ENCODE results near the gene B3GNT5. TPM values are rescaled to one million over a fixed set of nuclear protein-coding genes. Genes with fewer than 3 reads are reported as not detected.
A peak's percentile ranks its signal among the peaks of the same experiment; 100 is the strongest.

B3GNT5 gene
- total RNA-seq, 1 experiment from 2014 or later: 22.5 TPM

DNA sequence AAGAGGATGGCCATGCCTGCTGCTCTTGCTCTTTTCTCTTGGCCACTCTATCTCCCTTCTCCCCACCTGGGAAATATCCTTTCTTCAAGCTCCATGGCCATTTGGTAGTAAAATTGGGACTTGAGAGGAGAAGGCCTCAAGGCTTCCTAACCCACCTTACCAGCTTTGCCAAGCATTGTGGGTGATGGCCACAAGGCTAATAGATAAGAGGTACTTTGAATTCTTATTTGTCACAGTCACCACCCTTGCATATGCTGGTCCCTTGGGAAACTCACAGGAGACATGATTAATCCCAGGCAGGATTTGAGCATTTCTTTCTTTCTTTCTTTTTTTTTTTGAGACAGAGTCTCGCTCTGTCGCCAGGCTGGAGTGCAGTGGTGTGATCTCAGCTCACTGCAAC lies 37.2 kb downstream of the B3GNT5 start:
- DNase-seq (ENCODE audit: low read depth): no peak

DNA sequence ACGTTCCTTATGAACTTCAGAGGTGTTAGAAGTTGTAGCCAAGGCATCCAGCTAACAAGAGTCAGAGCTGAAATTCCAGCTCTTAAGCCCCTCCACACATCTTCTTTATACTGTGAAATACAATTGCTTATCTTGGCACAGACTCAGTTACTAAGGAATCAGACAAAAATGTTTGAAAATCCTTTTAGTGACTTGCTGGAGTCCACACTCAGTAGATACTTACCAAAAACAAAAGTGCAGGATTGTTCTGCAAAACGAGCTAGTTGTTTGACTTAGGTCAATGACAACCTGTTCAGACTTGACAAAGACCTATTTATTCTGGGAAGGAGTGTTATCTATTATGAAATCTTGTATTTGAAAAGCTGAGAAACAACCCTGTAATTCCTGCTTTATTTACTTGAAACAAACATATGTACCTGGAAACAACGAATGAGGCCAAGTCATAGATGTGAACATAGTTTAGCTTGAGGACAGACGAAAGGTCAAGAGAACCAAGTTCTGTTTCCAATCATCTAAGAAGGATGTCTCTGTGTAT lies 38.5 kb downstream of the B3GNT5 start:
- DNase-seq (ENCODE audit: low read depth): no peak

DNA sequence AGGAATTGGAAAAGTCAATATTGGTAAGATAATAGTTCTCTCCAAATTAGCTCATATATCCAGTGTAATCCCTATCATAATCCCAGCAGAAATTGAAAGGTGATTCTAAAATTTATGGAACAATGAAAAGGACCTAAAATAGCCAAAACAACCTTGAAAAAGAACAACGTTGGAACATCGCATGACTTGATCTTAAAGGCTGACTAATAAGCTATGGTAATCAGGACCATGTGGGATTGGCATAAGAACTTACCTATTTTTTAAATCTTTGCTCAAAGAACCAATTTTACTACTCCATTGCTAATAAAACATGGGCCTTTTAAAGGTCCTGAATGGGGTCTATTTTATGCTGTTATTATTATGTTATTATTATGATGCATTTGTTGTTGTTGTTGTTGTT lies 40.9 kb downstream of the B3GNT5 start:
- no peak for DNase-seq (ENCODE audit: low read depth)

DNA sequence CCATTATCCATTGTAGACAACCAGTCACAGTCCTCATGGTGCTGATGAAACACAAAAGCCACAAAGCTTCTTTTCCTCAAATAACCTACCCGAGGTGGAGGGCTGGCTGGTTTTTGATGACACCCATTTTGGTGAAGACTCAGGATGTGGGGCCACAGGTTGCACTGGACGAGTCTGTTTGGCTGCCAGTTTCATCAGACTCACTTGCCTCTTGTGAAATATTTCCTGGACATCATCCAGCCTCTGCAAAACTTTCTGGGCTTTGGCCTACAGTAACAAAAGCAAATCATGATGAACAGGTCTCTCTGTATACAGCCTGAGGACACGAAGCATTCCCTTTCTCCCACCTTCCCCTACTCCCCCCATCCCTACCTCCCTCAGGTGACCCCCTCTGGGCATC lies 42.2 kb downstream of the B3GNT5 start:
- peak; percentile 82 for DNase-seq (ENCODE audit: low read depth)

DNA sequence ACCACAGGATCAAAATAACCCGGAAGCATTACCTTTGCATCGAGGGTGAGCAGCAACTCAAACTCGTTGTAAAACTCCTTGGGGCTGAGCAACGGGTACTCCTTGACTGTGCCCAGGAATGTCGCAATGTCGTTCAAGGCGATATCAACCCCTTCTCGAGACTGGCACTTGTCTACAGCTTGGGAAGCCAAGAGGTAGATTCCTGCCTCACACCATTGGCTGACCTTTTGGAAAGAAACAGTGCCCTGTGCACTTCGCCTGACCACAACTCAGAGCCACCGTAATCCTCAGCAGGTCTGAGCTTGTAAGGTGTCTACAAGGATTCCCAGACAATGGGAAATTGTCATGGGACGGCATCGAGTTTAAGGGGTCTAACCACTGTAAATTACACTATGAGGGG lies 43.9 kb downstream of the B3GNT5 start:
- DNase-seq (ENCODE audit: low read depth): no peak

DNA sequence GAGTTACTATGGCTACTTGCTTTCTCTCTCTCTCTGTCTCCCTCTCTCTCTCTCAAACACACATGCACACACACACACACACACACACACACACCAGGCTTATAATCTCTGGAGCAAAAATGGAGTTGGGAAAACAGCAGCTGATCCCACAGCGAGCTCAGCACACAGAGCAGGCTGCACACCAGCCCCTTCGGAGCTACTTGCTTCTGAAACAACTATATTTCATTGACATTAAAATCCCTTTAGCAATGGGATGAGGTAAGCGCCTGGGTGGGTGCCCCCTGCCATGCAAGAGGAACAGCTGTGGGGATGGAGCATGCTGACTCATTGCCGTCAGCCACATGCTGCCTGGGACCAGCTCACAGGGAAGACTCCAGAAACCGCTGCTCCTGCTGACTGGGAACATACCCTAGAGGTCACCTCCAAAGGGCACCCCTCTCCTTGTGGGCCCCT lies 45.7 kb downstream of the B3GNT5 start:
- peak; percentile 96 for DNase-seq (ENCODE audit: low read depth)

DNA sequence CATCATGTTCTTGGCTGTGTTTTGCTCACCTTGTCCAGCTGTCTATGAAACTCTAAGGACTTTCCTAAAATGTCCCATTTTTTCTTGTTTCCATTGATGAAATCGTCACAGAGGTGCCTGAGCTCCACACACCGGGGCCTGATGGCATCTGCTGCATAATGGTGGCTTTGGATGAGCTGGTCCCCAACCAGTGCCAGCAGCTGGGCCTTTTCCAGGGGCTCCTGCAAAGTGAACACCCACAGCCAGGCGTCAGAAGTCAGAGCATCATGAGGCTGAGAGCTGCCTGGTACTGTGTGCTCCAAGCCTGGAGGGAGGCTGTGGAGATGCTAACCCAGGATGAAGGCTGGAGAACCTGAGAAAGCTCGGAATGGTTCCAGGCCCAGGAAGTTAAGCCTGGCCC lies 46.9 kb downstream of the B3GNT5 start:
- DNase-seq (ENCODE audit: low read depth): no peak

DNA sequence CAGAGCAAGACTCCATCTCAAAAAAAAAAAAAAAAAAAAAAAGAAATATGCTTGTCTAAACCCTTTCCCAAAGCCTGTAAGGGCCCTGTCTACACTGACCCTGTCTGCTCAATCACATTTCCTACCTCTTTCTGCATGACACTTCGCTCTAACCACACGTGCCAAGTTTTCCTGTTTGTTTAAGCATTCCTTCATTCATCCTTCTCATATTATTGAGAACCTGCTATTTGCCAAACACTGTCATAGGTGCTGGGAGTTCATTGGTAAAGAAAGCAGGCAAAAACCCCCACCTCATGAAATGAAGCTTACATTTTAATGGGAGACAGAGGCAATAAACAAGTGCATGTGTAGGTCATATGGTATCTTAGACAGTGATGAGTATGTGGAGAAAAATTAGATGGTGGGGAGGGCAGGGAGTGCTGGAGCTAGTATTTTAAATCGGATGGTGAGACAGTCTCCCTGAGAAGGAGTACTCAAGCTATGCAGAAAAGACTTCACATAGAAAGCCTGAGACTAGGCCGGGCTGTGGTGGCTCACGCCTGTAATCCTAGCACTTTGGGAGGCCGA lies 48.0 kb downstream of the B3GNT5 start:
- peak; percentile 42 for DNase-seq (ENCODE audit: low read depth)

DNA sequence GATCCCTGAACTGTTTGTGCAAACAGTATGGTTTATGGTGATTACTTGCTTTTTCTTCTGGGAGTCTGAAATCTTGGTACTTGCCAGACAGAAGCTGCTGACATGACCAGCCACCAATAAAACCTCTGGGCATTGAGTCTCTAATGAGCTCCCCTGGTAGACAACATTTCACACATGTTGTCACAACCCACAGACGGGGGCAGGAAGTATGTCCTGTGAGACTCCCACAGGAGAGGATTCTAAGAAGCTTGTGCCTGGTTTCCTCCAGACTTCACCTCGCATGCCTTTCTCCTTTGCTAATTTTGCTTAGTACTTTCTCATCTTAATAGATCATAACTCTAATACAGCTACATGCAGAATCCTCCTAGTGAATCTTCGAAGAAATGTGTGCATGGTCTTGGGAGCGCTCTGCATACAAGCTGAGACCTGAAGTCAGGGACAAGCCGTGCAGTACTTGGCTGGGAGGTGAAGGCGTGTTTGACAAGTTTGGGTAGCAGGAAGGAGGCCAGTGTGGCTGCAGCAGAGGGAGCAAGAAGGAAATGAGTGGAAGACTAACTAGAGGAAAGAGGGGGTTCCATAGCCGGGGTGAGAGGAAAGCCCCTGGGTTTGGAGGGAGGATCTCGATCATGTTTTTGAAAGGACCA lies 49.0 kb downstream of the B3GNT5 start:
- DNase-seq (ENCODE audit: low read depth): no peak

DNA sequence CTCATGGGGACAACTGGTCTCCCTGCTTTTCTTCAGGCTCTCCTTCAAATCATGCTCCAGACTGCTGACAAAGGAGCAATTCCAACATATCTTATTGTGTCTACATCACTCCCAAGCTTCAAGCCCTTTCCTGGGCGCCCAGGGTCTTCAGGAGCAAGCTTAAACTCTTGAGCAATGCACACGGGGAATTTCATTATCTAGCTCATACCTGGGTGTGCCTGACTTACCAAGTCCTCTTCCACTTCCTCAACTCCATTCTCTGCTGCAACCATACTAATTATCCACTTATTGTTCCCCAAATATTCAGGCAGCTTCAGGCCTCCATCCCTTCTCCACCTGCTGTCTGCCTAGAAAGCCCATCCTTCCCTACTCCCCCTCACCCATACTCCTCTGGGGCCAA lies 50.6 kb downstream of the B3GNT5 start:
- no peak for DNase-seq (ENCODE audit: low read depth)

DNA sequence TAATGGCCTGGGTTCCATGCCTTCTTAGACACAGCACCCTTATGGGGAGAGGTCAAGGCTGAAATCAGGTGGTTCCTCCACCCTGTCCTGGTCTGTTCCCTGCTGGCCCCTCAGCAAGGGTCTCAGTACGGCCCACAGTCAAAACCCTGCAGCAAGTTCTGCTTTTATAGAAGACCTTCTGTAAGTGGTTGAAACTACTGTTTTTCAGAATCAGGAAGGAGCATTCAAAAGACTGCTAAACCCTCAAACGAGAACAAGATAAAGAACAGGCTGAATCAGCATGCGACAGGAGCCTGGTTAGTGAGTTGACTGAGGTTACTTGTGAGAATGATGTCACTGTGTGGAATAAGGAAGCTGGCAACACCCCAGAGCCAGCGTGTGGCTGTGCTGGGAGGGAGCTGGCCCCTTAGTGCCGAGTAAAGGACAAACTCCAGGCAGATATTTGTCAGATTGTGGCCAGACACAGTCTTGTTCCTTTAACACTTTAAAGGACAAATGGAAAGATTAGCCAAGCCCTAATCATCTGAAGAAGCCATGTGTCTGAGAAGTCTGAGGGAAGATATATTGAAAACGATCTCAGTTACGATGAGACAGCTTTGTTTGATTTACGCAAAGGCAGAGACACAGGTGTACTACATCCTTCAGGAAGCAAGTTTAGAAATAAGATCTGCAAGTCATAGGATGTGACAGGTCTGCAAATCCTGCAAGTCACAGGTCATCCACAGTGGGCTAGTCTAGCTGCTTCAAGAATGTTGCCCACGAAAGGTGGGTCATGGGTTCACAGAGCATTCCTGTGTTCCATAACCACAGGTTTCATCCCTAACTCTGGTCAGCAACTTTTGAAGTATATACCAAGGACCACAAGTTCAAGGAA lies 54.0 kb downstream of the B3GNT5 start:
- peak; percentile 83 for DNase-seq (ENCODE audit: low read depth)

DNA sequence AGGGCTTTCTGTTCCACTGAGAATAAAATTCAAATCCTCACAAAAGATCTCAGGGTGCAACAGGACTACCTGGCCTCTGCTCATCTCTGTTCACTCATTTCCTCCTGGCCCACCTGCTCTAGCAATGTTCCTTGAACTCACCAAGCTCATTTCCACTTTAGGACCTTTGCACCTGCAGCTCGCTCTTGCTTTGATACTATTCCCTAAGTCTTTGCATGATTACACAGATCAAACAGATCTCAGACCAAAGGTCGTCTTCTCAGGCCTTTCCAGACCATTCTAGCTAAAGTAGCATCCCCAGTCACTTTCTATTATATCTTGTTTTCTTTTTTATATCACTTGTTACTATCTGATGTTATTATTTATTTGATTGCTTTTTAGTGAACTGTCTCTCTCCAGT lies 54.7 kb downstream of the B3GNT5 start:
- no peak for DNase-seq (ENCODE audit: low read depth)

DNA sequence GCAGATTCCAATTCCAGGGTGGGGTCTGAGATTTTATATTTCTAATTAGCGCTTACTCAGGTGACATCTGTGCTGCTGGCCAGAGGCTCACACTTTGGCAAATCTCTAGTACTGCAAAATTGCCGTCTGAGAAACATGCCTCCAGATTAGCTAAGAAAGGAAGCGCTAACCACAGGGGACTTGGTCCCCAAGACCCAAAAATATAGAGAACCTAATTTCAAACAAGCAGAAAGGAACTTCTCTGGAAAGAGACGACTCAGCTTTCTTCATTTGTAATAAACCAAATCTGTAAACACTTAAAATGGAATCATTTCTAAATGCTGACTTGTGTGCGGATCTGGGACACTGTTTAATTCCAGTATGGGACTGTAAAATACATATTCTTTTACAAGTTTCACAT lies 55.7 kb downstream of the B3GNT5 start:
- no peak for DNase-seq (ENCODE audit: low read depth)

DNA sequence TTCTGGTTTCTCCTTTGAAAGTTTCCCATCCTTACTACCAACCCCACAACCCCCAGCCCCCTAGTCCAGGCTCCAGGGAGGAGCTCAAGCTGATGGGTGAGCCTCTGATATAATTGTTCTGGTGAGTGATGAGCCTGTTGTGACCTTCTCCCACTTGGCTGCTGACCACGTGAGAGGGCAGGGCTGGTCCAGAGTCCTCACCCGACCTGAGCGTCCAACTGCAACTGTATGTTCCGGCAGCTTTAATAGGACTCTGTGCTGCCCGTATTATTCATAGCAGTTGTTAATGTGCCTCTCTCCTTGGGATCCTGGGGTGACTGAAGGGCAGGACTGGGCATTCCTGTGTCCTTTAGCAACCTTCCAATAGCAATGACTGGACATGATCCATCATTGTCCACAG lies 56.2 kb downstream of the B3GNT5 start:
- no peak for DNase-seq (ENCODE audit: low read depth)

DNA sequence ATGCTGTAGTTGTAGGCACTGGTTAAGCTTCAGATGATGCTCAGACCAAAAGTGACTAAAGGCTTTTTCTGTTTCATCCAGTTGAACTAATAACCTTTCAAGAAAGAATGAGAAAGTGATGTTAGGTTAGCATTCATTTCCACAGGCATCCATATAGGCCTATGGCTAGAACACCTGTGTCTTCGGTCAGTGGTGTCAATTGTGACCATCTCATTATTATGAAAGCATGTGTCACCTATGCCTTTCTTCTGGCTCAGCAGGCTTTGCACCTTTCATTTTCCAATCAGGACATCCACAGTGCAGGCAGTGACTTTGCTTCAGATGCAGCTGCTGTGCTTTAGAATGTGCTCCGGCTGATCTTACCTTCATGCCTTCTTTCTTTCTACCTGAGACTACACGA lies 57.9 kb downstream of the B3GNT5 start:
- DNase-seq (ENCODE audit: low read depth): no peak

DNA sequence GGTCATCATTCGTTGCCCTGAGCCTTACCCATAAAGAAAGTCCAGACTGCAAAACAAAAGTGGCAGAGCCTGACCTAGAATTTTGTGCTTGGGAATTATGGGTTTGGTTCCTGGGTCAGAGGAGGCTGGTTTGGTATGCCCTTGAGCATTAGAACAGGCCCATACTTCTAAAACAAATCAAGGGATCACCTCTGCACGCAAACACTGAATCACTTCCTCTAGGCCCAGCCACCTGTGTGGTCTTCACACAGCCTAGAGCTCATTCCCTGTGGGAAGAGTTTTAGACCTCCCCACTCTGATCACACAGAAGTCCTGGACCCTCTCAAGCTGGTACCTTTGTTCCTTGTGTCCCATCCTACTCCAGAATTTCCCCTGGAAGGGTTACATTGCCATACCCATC lies 59.4 kb downstream of the B3GNT5 start:
- DNase-seq (ENCODE audit: low read depth): peak; percentile 72

DNA sequence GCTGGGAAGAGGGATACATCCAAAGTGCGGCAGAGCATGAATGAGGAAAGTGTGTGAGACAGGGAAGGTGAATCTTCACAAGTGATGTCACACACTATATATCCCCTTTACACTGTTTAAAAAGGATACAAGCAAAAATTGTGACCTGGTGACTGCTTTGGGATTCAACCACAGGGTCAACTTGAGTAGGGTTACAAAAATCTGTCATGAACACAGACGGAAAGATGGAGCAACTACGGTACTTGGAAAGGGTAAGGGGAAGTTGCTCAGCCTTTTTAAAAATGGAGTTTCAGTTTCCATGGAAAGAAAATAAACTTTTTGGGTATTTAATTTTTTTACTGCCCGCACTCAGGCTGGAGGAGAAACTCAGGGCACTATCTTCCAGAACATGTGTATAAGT lies 60.3 kb downstream of the B3GNT5 start:
- DNase-seq (ENCODE audit: low read depth): no peak

DNA sequence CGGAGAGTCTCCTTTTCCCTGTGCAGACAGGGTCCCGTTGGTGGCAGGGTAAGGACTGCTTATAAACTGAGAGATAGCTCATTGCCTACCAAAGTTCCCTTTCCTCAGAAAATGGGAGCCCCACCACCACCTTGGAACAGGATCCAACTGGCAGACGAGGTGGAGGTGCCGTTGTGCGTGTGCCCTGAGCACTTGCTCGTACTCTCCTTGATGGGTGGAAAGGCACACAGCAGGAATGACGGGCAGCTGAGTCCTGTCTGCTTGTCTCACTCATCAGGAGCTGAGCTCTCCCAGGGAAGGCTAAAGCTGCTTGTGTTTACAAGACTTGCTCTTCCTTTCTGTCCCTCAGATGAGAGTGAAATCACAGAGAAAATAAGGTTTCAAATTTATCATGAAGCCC lies 60.7 kb downstream of the B3GNT5 start:
- no peak for DNase-seq (ENCODE audit: low read depth)

DNA sequence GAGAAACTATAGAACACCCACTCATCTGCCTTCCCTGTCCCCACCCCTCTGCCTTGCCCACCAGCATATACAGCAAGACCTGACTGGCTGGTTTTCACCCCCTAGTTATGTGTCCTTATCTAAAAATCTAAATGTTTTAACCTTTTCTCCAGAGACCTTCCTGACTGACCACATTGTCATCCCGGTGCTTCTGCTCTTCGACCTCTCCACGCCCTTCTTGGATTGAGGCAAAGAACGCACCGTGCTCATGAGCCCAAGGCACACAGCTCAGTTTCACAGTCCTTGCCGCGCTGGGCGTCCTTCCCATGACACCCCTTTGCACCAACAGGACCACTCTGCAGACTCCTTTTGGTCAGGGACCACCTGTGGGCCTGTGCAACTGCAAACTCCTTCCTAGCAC lies 62.7 kb downstream of the B3GNT5 start:
- DNase-seq (ENCODE audit: low read depth): no peak

DNA sequence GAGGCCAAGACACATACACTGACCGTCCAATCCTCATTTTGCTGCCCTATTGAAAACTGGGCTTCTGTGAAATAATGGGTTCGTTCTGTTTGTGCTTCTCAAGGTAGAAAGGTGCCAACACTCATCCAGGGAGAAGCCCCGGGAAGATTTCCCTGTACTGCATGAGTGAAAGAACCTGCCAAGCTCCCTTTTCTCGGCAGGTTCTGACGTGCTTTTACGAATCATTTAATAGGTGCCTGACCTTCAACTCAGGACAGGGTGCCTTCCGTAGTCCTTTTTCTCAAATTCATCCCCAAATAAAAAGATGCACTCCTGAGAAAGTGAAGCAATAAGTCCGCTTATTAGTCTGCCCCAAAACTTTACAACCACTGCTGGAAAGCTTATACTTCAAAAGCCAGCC lies 64.2 kb downstream of the B3GNT5 start:
- DNase-seq (ENCODE audit: low read depth): no peak

DNA sequence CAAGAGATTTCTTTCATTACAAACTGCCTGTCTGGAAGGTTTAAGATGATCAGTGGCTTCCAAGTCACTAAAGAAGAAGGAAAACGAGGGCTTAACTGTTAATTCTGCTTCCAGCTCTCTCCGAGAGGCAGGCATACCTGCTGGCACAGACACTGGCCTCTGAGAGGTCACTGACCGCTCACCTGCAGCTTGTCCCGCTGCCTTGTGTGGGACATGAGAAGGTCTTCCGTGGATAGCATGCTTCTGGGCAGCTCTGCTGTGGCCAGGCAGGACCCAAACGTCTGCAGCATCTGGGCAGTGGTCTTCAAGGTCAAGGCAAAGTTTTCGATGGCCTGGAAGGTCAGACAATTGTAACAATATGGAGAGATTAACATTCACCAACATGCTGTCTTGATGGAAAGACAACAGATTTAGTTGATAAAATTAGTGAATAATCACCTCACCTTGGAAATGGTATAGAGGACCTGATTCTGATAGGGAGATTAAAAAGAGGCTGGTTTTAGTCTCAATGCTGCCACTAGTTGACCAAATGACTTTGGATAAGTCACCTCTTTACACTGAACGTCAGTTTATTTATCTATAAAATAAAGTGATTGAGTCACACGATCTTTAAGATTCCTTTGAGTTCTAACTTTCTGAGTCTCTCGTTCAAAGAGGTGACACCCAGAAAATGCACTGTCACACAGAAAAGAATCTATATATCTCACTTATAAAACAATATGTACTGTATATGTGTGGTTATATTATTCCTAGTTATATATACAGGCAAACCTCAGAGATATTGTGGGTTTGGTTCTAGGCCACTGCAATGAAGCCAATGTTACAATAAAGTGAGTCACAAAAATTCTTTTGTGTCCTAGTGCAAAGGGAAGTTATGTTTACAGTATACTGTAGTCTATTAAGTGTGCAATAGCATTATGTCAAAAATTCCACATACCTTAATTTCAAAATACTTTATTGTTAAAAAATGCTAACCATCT lies 65.1 kb downstream of the B3GNT5 start:
- peak; percentile 60 for DNase-seq (ENCODE audit: low read depth)
